Esophagus muscularis mucosa (tissue), 4 donors: ENCODE data around the gene SPTBN1. TPM values are rescaled to one million over a fixed set of nuclear protein-coding genes. Genes with fewer than 3 reads are reported as not detected.

Source experiments
- DNase-seq: peaks from one replicate; pipeline ENCODE4 v3.0.0-alpha.2; 2017; ENCODE audit errors: extremely low spot score
- H3K27ac ChIP-seq, 4 donors: fragments of 200-600 bp; sonication (generic); replicated peaks in 1 of 4; 1 replicate in 3 of 4; 2 replicates in 1 of 4; pipeline ENCODE4 v1.5.1; 2016 to 2019; ENCODE audit warnings: mild to moderate bottlenecking in 1 of 4
- H3K27me3 ChIP-seq, 4 donors: fragments of 200-600 bp; sonication (generic); one replicate each; pipeline versions ENCODE4 v1.5.1 to v1.6.0; 2016 to 2019
- H3K36me3 ChIP-seq, 4 donors: fragments of 200-600 bp; sonication (generic); one replicate each; pipeline ENCODE4 v1.5.1; 2016 to 2019
- H3K4me1 ChIP-seq, 4 donors: fragments of 200-600 bp; sonication (generic); one replicate each; pipeline ENCODE4 v1.5.1; 2016 to 2019
- H3K4me3 ChIP-seq, 4 donors: fragments of 200-600 bp; sonication (generic); 1 replicate in 2 of 4; 2 replicates in 2 of 4; pipeline ENCODE4 v1.5.1; 2016 to 2019; ENCODE audit warnings: mild to moderate bottlenecking in 4 of 4, moderate library complexity in 1 of 4
- H3K9me3 ChIP-seq, 4 donors: fragments of 200-600 bp; sonication (generic); 1 replicate in 3 of 4; 2 replicates in 1 of 4; pipeline ENCODE4 v1.5.1; 2016 to 2019
- CTCF ChIP-seq, 3 experiments: fragments of 200-600 bp in 2 of 3; fragments of 450-650 bp in 1 of 3; sonication (generic) in 2 of 3; IDR thresholded peaks; one replicate each; pipeline ENCODE4 v1.5.1; 2017 to 2019; ENCODE audit warnings: antibody characterized with exemption in 3 of 3, mild to moderate bottlenecking in 2 of 3, moderate library complexity in 1 of 3
- EP300 ChIP-seq: sonication (generic); formaldehyde crosslinking; IDR thresholded peaks from one replicate; pipeline ENCODE4 v1.6.1; 2017; ENCODE audit warnings: antibody characterized with exemption
- POLR2A ChIP-seq: fragments of 450-650 bp; IDR thresholded peaks from one replicate; pipeline ENCODE4 v1.6.1; 2017; ENCODE audit warnings: antibody characterized with exemption, moderate library complexity, mild to moderate bottlenecking, low read depth
- POLR2AphosphoS5 ChIP-seq, 2 donors: sonication (generic); formaldehyde crosslinking; IDR thresholded peaks; one replicate each; pipeline ENCODE4 v1.6.1; 2017; ENCODE audit warnings: antibody characterized with exemption in 2 of 2
- WGBS: methylation state at CpG from one replicate; pipeline ENCODE4 v1.1.5; 2018; 5-methylcytosine and 5-hydroxymethylcytosine counted together
- intact Hi-C: fragments of 100-400 bp; cut with DNase I; formaldehyde crosslinking; loops from one replicate; pipeline ENCODE4 v1.15.1; 2023
- total RNA-seq, 4 donors: library from RNA; depleted of rRNA; stranded (reverse); fragments of >200 nt; gene quantifications; one replicate each; pipeline versions ENCODE4 v1.1.0 to v1.2.1, GENCODE V29; 2016

Gene SPTBN1
- total RNA-seq, 4 donors from 2014 or later = 465 to 600 (median 547) TPM

- DNase-seq = no peak
- TF ChIP-seq CTCF (IDR thresholded peaks at IDR 0.05) (no peak), EP300 (no peak), POLR2A (no peak), POLR2AphosphoS5 (IDR thresholded peaks at IDR 0.05) (no peak)
- 71% methylated on average over 4 of the region's 4 CpGs for WGBS
- no peak overlapping the region for H3K27ac ChIP-seq
- no peak overlapping the region for H3K4me3 ChIP-seq
- H3K9me3 ChIP-seq = no peaks in the 10 kb centered on the region
- peaks cover 0 to 6% (median 0%) of the 10 kb centered on the region in 4 donors for H3K36me3 ChIP-seq
- intact Hi-C loops = no loop called here
- H3K27me3 ChIP-seq = no peaks in the 10 kb centered on the region
- peaks cover 85 to 92% (median 89%) of the 10 kb centered on the region in 4 donors for H3K4me1 ChIP-seq
These were observed 40.8 kb downstream of the SPTBN1 start for GRCh38 chr2:54496920-54497319.

GRCh38 chr2:54497763-54498680 lies 41.9 kb downstream of the SPTBN1 start:
- H3K27ac ChIP-seq = peak overlapping the region in 3 of 4 donors; percentile 10 to 33 (median 13)
- intact Hi-C loops = no loop called here
- TF ChIP-seq CTCF (IDR thresholded peaks at IDR 0.05) (peak; percentile 9 to 42 (median 22)), POLR2A (no peak), POLR2AphosphoS5 (IDR thresholded peaks at IDR 0.05) (peak; percentile 7 to 20), EP300 (no peak)
- no peak overlapping the region for H3K4me3 ChIP-seq
- H3K36me3 ChIP-seq = peaks cover 0 to 6% (median 0%) of the 10 kb centered on the region in 4 donors
- WGBS = 78% methylated on average over 8 of the region's 8 CpGs
- H3K4me1 ChIP-seq = peaks cover 87 to 93% (median 89%) of the 10 kb centered on the region in 4 donors
- no peaks in the 10 kb centered on the region for H3K27me3 ChIP-seq
- no peak for DNase-seq
- H3K9me3 ChIP-seq = no peaks in the 10 kb centered on the region

GRCh38 chr2:54499661-54500060 lies 43.5 kb downstream of the SPTBN1 start:
- no peak for DNase-seq
- Histone ChIP-seq H3K4me1 (peaks cover 87 to 93% (median 90%) of the 10 kb centered on the region in 4 donors), H3K27me3 (no peaks in the 10 kb centered on the region), H3K27ac (peak overlapping the region; percentile 2 to 50 (median 44)), H3K9me3 (no peaks in the 10 kb centered on the region), H3K4me3 (no peak overlapping the region), H3K36me3 (peaks cover 0 to 3% (median 0%) of the 10 kb centered on the region in 4 donors)
- intact Hi-C loops = no loop called here
- WGBS = 31% methylated on average over 2 of the region's 2 CpGs
- TF ChIP-seq POLR2AphosphoS5 (IDR thresholded peaks at IDR 0.05) (no peak), CTCF (IDR thresholded peaks at IDR 0.05) (no peak), POLR2A (no peak), EP300 (no peak)

GRCh38 chr2:54500404-54501205 lies 44.5 kb downstream of the SPTBN1 start:
- Histone ChIP-seq H3K4me3 (no peak overlapping the region), H3K4me1 (peaks cover 90 to 94% (median 92%) of the 10 kb centered on the region in 4 donors), H3K9me3 (no peaks in the 10 kb centered on the region), H3K36me3 (no peaks in the 10 kb centered on the region), H3K27ac (peak overlapping the region; percentile 42 to 50 (median 46)), H3K27me3 (no peaks in the 10 kb centered on the region)
- 57% methylated on average over 8 of the region's 8 CpGs for WGBS
- intact Hi-C loops = no loop called here
- DNase-seq = no peak
- TF ChIP-seq EP300 (no peak), POLR2A (no peak), POLR2AphosphoS5 (IDR thresholded peaks at IDR 0.05) (no peak), CTCF (IDR thresholded peaks at IDR 0.05) (no peak)
